HEK293 (cell line): ENCODE data around the gene TEX30.

Experiments used
- KLF10 ChIP-seq: fragments of 450-650 bp; IDR thresholded peaks from 2 replicates; pipeline ENCODE4 v1.5.1; 2018; ENCODE audit warnings: missing biosample characterization, mild to moderate bottlenecking, missing genetic modification characterization
- REPIN1 ChIP-seq: fragments of 450-650 bp; formaldehyde crosslinking; IDR thresholded peaks from 2 replicates; pipeline ENCODE4 v1.5.1; 2017; ENCODE audit warnings: missing biosample characterization, missing genetic modification characterization, low read depth
- ZBTB17 ChIP-seq: fragments of 450-650 bp; formaldehyde crosslinking; IDR thresholded peaks from 2 replicates; pipeline ENCODE4 v1.5.1; 2016; ENCODE audit warnings: missing biosample characterization, missing genetic modification characterization
- ZNF274 ChIP-seq, 2 experiments: fragments of 200-500 bp in 1 of 2; fragments of 450-650 bp in 1 of 2; sonication (Bioruptor generic) in 1 of 2; formaldehyde crosslinking in 1 of 2; IDR thresholded peaks; 2 replicates each; pipeline versions ENCODE4 v1.5.1 to v1.6.1; 2014 to 2016; ENCODE audit warnings: borderline replicate concordance in 1 of 2, inconsistent platforms in 1 of 2, low read length in 1 of 2, missing biosample characterization in 1 of 2, missing genetic modification characterization in 1 of 2
- ZNF530 ChIP-seq: fragments of 450-650 bp; formaldehyde crosslinking; IDR thresholded peaks from 2 replicates; pipeline ENCODE4 v1.5.1; 2016; ENCODE audit warnings: low read depth, missing biosample characterization, missing genetic modification characterization
- ZNF558 ChIP-seq: fragments of 450-650 bp; formaldehyde crosslinking; IDR thresholded peaks from 2 replicates; pipeline ENCODE4 v1.5.1; 2016; ENCODE audit warnings: missing biosample characterization, missing genetic modification characterization
- ZNF585B ChIP-seq: fragments of 450-650 bp; formaldehyde crosslinking; IDR thresholded peaks from 2 replicates; pipeline ENCODE4 v1.5.1; 2016; ENCODE audit warnings: missing biosample characterization, missing genetic modification characterization
- ZNF624 ChIP-seq: fragments of 450-650 bp; formaldehyde crosslinking; IDR thresholded peaks from 2 replicates; pipeline ENCODE4 v1.5.1; 2017; ENCODE audit warnings: missing biosample characterization, missing genetic modification characterization
- ZNF660 ChIP-seq: fragments of 450-650 bp; IDR thresholded peaks from 2 replicates; pipeline ENCODE4 v1.5.1; 2018; ENCODE audit warnings: missing biosample characterization, mild to moderate bottlenecking, missing genetic modification characterization
- TF ChIP-seq, protein P1 (sequence below): fragments of 450-650 bp; formaldehyde crosslinking; conservative IDR thresholded peaks from 2 replicates; pipeline ENCODE4 v1.5.1; 2016; ENCODE audit warnings: low read depth, missing biosample characterization, missing genetic modification characterization
- TF ChIP-seq, protein P2 (sequence below): fragments of 450-650 bp; formaldehyde crosslinking; IDR thresholded peaks from 2 replicates; pipeline ENCODE4 v1.5.1; 2016; ENCODE audit warnings: missing biosample characterization, missing genetic modification characterization
- TF ChIP-seq, protein P3 (sequence below): IDR thresholded peaks from 2 replicates; pipeline ENCODE4 v1.6.1; 2011; ENCODE audit warnings: mild to moderate bottlenecking, low read depth, low read length, borderline replicate concordance
- TF ChIP-seq, protein P4 (sequence below): fragments of 450-650 bp; formaldehyde crosslinking; IDR thresholded peaks from 2 replicates; pipeline ENCODE4 v1.5.1; 2017; ENCODE audit warnings: missing biosample characterization, missing genetic modification characterization
- TF ChIP-seq, protein P5 (sequence below): fragments of 450-650 bp; formaldehyde crosslinking; IDR thresholded peaks from 2 replicates; pipeline ENCODE4 v1.5.1; 2016; ENCODE audit warnings: missing biosample characterization, missing genetic modification characterization

DNA sequence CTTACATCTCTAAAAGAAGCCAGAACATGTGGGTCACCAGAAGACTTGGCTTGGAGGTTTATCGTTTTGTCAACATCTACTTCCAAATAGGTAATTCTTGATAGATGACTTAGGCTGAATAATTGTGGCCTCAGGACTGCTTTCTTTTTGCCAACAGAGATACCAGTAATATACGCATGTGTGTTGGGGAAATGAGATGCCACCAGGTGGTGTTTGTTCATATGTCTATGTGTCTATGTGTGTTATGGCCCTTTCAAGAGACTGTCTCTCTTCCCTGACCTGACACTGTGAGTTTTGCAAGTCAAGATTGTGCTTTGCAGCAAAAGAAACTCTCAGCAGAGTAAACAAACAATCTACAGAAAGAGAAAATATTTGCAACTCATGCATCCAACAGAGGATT lies 47.2 kb downstream of the TEX30 start:
- TF ChIP-seq REPIN1 (no peak), ZNF530 (tag by site-specific recombination) (no peak), KLF10 (tag by site-specific recombination) (no peak), ZNF585B (tag by site-specific recombination) (no peak), ZNF558 (tag by site-specific recombination) (no peak), ZNF624 (tag by site-specific recombination) (no peak), ZNF660 (tag by site-specific recombination) (no peak), ZBTB17 (tag by site-specific recombination) (no peak), ZNF274 (IDR thresholded peaks at IDR 0.05; ENCODE audit: low read length) (no peak), ZNF274 (tag by site-specific recombination; IDR thresholded peaks at IDR 0.05; ENCODE audit: borderline replicate concordance) (no peak)
- TF ChIP-seq, protein P1, sequence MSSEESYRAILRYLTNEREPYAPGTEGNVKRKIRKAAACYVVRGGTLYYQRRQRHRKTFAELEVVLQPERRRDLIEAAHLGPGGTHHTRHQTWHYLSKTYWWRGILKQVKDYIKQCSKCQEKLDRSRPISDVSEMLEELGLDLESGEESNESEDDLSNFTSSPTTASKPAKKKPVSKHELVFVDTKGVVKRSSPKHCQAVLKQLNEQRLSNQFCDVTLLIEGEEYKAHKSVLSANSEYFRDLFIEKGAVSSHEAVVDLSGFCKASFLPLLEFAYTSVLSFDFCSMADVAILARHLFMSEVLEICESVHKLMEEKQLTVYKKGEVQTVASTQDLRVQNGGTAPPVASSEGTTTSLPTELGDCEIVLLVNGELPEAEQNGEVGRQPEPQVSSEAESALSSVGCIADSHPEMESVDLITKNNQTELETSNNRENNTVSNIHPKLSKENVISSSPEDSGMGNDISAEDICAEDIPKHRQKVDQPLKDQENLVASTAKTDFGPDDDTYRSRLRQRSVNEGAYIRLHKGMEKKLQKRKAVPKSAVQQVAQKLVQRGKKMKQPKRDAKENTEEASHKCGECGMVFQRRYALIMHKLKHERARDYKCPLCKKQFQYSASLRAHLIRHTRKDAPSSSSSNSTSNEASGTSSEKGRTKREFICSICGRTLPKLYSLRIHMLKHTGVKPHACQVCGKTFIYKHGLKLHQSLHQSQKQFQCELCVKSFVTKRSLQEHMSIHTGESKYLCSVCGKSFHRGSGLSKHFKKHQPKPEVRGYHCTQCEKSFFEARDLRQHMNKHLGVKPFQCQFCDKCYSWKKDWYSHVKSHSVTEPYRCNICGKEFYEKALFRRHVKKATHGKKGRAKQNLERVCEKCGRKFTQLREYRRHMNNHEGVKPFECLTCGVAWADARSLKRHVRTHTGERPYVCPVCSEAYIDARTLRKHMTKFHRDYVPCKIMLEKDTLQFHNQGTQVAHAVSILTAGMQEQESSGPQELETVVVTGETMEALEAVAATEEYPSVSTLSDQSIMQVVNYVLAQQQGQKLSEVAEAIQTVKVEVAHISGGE (tag by site-specific recombination): no peak
- TF ChIP-seq, protein P2, sequence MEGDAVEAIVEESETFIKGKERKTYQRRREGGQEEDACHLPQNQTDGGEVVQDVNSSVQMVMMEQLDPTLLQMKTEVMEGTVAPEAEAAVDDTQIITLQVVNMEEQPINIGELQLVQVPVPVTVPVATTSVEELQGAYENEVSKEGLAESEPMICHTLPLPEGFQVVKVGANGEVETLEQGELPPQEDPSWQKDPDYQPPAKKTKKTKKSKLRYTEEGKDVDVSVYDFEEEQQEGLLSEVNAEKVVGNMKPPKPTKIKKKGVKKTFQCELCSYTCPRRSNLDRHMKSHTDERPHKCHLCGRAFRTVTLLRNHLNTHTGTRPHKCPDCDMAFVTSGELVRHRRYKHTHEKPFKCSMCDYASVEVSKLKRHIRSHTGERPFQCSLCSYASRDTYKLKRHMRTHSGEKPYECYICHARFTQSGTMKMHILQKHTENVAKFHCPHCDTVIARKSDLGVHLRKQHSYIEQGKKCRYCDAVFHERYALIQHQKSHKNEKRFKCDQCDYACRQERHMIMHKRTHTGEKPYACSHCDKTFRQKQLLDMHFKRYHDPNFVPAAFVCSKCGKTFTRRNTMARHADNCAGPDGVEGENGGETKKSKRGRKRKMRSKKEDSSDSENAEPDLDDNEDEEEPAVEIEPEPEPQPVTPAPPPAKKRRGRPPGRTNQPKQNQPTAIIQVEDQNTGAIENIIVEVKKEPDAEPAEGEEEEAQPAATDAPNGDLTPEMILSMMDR (tag by site-specific recombination): no peak
- TF ChIP-seq, protein P3, sequence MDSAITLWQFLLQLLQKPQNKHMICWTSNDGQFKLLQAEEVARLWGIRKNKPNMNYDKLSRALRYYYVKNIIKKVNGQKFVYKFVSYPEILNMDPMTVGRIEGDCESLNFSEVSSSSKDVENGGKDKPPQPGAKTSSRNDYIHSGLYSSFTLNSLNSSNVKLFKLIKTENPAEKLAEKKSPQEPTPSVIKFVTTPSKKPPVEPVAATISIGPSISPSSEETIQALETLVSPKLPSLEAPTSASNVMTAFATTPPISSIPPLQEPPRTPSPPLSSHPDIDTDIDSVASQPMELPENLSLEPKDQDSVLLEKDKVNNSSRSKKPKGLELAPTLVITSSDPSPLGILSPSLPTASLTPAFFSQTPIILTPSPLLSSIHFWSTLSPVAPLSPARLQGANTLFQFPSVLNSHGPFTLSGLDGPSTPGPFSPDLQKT: no peak
- TF ChIP-seq, protein P4, sequence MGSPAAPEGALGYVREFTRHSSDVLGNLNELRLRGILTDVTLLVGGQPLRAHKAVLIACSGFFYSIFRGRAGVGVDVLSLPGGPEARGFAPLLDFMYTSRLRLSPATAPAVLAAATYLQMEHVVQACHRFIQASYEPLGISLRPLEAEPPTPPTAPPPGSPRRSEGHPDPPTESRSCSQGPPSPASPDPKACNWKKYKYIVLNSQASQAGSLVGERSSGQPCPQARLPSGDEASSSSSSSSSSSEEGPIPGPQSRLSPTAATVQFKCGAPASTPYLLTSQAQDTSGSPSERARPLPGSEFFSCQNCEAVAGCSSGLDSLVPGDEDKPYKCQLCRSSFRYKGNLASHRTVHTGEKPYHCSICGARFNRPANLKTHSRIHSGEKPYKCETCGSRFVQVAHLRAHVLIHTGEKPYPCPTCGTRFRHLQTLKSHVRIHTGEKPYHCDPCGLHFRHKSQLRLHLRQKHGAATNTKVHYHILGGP (tag by site-specific recombination): no peak
- TF ChIP-seq, protein P5, sequence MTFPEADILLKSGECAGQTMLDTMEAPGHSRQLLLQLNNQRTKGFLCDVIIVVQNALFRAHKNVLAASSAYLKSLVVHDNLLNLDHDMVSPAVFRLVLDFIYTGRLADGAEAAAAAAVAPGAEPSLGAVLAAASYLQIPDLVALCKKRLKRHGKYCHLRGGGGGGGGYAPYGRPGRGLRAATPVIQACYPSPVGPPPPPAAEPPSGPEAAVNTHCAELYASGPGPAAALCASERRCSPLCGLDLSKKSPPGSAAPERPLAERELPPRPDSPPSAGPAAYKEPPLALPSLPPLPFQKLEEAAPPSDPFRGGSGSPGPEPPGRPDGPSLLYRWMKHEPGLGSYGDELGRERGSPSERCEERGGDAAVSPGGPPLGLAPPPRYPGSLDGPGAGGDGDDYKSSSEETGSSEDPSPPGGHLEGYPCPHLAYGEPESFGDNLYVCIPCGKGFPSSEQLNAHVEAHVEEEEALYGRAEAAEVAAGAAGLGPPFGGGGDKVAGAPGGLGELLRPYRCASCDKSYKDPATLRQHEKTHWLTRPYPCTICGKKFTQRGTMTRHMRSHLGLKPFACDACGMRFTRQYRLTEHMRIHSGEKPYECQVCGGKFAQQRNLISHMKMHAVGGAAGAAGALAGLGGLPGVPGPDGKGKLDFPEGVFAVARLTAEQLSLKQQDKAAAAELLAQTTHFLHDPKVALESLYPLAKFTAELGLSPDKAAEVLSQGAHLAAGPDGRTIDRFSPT (tag by site-specific recombination): no peak
